NCI-H1417 treated with DMSO at 0.1 percent for 48 hours (cell line): ENCODE data around the gene TOPBP1.
"Not testable (repeated sequence)": the region's sequence is repeated elsewhere in the genome, so short reads cannot be mapped to it uniquely, and the experiment has no call there.

ENCODE experiments used
- DNase-seq: peaks from one replicate; lab custom pipeline; 2025; lab: John Stamatoyannopoulos, UW

The TOPBP1 gene

GRCh38 chr3:133661454-133662277 is at the start of gene TOPBP1:
Gene TOPBP1 (minus strand): TSS chr3:133661941. CDS start chr3:133661127, 814 bp downstream.
- peak; percentile 24 for DNase-seq

GRCh38 chr3:133711013-133711412 is 49.3 kb upstream of the TOPBP1 start:
- no peak for DNase-seq

- DNase-seq: no peak
These were observed 47.5 kb upstream of the TOPBP1 start for GRCh38 chr3:133709139-133709750.

GRCh38 chr3:133706033-133706432 is 44.3 kb upstream of the TOPBP1 start:
- DNase-seq: no peak

GRCh38 chr3:133703915-133704314 is 42.2 kb upstream of the TOPBP1 start:
- no peak for DNase-seq

GRCh38 chr3:133701435-133702358 is 40.0 kb upstream of the TOPBP1 start:
- no peak for DNase-seq

GRCh38 chr3:133700351-133700750 is 38.6 kb upstream of the TOPBP1 start:
- no peak for DNase-seq

- no peak for DNase-seq
These were observed 38.2 kb upstream of the TOPBP1 start for GRCh38 chr3:133699903-133700302.

- DNase-seq: no peak
These were observed 37.7 kb upstream of the TOPBP1 start for GRCh38 chr3:133699467-133699866.

GRCh38 chr3:133697960-133698359 is 36.2 kb upstream of the TOPBP1 start:
- DNase-seq: no peak

GRCh38 chr3:133695560-133696171 is 33.9 kb upstream of the TOPBP1 start:
- no peak for DNase-seq

GRCh38 chr3:133694288-133695268 is 32.8 kb upstream of the TOPBP1 start:
- DNase-seq: no peak

- DNase-seq: no peak
These were observed 32.1 kb upstream of the TOPBP1 start for GRCh38 chr3:133693821-133694220.

- DNase-seq: no peak
These were observed 31.0 kb upstream of the TOPBP1 start for GRCh38 chr3:133692759-133693158.

- DNase-seq: no peak
These were observed 29.7 kb upstream of the TOPBP1 start for GRCh38 chr3:133691273-133692107.

GRCh38 chr3:133677993-133678392 is 16.3 kb upstream of the TOPBP1 start:
- not testable (repeated sequence) for DNase-seq

GRCh38 chr3:133676336-133677118 is 14.8 kb upstream of the TOPBP1 start:
- no peak for DNase-seq

- DNase-seq: no peak
These were observed 14.0 kb upstream of the TOPBP1 start for GRCh38 chr3:133675631-133676335.
